GM19468 (cell line): ENCODE measurements around the gene CDK5RAP3.
A peak's percentile ranks its signal among the peaks of the same experiment; 100 is the strongest.
"Not testable (repeated sequence)": the region's sequence is repeated elsewhere in the genome, so short reads cannot be mapped to it uniquely, and the experiment has no call there.

Experiments used
- ATAC-seq: cut with Tn5 transposase; IDR thresholded peaks from one replicate; pipeline ENCODE4 v1.9.1; 2021; ENCODE audit warnings: mild to moderate bottlenecking, moderate library complexity, moderate number of reproducible peaks; ENCODE audit not compliant: unreplicated experiment; ENCODE audit errors: extremely low read depth

CDK5RAP3 gene, protein sequence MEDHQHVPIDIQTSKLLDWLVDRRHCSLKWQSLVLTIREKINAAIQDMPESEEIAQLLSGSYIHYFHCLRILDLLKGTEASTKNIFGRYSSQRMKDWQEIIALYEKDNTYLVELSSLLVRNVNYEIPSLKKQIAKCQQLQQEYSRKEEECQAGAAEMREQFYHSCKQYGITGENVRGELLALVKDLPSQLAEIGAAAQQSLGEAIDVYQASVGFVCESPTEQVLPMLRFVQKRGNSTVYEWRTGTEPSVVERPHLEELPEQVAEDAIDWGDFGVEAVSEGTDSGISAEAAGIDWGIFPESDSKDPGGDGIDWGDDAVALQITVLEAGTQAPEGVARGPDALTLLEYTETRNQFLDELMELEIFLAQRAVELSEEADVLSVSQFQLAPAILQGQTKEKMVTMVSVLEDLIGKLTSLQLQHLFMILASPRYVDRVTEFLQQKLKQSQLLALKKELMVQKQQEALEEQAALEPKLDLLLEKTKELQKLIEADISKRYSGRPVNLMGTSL

DNA sequence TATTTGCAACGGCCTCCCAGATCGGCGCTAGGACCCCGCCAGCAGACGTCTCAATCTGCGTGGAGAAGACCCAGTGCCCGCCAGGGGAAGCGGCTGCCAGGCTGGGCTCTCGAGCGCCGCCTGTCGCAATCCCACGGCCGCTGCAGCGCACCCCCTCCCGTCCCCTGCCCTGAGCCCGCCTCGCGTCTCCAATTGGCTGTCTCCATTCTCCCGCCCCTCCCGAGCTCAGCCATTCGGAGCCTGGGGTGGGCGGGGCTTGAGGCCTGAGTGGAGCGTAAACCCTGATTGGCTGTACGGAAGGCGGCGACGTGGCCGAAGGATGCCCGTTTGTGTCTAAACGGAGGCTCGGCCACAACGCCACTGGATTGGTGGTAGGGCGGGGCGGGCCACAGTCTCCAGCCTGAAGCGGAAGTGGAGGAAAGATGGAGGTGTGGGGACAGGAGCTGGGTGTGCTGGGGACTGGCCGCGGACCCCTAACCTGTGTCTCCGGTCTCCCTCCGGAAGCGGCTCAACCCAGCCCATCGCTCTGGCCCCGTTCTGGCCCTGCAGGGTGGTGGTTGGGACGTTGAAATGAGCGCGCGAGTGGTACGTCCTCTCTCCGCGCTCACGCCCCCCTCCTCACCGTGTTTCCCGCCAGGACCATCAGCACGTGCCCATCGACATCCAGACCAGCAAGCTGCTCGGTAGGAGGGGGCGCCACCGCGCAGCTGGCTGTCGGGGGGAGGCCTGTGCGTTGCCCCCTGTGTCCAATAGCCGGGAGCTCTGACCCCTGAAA is at the start of gene CDK5RAP3:
CDK5RAP3 (plus strand) TSS at position 389 of the 775 bp plus-strand sequence; CDS start at position 423, 34 bp downstream.
- ATAC-seq = peak; percentile 95

DNA sequence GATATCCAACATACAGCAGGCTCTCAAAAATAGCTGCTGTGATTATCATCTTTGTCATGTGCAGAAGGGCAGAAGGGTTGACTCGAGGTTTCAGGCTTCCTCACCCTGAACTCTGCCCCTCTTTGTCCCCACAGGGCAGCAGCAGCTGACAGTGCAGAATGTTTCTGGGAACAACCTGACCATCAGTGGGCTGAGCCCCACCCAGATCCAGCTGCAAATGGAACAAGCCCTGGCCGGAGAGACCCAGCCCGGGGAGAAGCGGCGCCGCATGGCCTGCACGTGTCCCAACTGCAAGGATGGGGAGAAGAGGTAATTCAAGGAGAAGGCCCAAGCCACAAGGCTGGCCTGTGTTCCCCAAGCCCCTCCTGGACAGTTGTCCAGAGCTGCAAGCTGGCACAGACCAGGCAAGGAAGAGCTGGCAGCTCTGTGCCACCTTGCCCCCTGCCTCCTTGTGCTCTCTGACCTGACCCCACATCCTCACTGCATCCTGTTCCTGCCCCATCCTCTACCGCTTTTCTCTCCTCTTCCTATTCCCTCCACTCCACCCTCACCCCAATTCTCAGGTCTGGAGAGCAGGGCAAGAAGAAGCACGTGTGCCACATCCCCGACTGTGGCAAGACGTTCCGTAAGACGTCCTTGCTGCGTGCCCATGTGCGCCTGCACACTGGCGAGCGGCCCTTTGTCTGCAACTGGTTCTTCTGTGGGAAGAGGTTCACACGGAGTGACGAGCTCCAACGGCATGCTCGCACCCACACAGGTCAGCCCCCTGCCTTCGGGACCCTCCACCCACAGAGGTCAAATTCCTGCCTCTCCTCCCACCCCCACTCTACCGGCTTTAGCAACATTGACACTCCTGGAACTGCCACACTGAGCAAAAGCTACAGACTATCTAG is 45.9 kb upstream of the CDK5RAP3 start:
- no peak for ATAC-seq

DNA sequence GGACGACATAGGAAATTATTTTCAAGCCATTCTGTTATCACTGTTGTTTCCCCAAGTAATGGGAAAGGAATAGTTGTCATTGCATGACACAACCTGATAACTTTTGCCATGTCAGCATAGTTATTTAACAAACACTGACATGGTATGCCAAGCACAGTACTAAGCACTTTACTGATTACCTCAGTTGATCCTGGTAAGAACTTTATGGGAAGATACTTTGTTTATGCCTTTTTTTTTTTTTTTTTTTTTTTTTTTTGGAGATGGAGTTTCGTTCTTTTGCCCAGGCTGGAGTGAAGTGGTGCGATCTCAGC is 45.3 kb upstream of the CDK5RAP3 start:
- ATAC-seq = no peak

DNA sequence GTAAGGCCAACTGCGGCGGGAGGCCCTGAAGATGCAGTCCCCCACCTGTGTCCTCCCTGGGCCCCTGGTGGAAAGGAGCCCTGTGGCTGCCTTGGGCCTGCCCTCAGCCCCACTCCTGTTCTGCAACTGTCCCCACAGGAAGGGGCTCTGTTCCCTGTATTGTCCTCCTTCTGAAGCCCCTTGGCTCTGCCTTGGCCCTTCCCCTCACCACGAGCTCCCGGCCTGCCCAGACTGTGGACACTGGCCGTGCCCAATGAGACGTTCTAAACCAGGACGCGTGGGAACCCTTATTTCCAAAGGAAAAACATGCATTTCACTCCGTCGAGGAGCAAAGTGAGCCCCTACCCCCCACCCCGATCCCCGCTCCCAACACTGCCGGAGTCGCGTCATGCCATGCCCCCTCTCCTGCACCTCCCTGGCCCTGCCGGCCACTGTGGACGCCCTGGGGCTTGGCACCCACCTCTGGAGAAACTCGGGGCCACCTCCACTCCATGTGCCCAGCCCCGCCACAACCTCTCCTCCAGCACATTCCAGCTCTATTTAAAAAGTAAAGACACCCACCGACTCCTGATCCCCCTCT is 43.0 kb upstream of the CDK5RAP3 start:
- no peak for ATAC-seq

DNA sequence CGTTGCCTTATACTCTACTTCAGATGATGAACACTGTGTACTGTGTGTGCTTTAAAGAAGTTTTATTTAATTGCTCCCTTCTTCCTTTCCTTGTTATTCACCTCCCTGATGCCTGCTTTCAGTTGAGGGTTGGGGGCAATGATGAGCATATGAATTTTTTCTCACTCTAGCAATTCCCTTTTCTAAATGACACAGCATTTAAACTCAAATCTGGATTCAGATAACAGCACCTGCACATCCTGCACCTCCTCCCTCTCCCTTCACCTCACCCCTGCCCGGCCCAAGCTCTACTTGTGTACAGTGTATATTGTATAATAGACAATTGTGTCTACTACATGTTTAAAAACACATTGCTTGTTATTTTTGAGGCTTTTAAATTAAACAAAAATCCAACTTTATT is 42.5 kb upstream of the CDK5RAP3 start:
- no peak for ATAC-seq

DNA sequence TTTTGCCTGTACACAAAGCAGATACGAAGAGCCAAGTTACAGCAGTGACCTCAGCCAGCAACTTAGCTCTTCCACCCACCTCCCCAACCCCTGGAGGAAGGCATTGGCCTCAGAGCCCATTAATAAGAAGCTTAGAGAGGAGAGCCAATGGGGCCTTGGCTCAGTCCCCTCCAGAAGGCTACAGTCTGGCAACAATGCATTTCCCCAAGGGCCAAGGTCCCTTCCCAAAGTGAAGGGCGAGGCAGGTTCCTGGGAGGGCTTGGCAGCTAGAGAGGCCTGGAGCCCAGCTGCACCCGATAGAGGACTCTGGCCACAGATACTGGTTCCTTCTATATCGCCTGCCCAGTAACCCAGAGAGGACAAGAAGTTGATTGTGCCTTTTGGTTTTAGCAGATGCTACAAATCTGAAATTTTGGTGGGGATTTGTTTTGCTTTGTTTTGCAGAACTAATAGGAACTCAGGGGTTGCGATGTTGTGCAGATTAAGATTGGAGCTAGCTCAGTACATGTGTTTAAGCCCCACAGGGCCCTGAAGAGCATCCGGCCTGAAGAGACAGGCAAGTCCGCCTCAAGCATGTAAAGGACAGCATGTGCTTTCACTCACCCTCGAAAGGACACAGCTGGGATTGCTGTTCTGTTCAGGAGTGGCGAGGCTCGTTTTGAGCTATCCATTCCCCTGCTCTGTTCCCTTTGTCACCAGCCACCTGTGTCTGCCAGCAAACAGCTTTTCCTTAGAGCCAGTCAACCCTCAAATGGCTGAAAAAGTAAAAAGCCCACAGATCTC is 41.5 kb upstream of the CDK5RAP3 start:
- no peak for ATAC-seq

DNA sequence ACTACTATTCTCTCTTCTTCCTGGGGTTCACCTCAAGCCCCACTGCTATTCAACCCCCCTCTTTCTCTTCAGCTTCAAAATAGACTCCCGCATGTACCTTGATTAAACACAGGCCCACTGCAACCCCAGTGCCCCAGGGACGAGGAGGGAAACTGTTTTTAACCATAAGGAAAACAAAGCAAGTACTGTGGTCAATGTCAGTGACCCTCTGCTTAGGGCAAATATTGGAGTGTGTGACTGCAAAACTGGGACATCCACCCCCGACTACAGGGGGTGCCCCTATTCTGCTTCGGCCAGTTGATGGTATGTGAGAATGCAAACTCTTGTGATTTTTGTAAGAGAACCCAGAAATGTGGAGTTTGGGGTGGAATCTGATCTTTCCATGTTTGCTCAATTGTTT is 39.1 kb upstream of the CDK5RAP3 start:
- ATAC-seq = no peak

DNA sequence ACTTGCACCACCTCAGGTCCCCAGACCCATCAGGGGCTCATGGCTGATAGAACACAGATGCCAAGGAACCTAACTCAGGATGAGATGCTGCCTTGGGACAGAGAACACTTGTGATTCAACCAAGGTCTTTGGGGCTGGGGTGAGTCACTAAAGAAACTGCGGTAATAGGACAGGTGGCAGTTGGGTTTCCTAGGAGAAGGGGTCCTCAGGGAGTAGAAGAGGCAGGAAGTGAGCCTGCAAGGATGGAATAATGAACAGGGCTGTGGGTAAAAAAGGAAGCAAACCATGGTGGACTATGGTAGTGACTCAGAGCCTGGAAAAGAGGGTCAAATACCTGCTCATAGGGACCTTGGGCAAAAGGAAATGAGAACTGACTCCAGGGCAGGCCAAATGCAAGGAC is 36.1 kb upstream of the CDK5RAP3 start:
- no peak for ATAC-seq

DNA sequence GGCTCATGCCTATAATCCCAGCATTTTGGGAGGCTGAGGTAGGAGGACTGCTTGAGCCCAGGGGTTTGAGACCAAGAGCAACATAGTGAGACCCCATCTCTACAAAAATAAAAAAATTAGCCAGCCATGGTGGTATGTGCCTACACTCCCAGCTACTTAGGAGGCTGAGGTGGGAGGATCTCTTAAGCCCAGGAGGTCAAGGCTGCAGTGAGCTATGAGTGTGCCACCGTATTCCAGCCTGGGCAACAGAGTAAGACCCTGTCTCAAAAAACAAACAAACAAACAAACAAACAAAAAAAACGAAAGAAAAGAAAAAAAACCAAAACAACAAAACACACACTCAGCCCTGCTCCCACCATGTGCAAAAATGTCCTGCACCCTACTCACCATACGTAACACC is 35.4 kb upstream of the CDK5RAP3 start:
- ATAC-seq = not testable (repeated sequence)

DNA sequence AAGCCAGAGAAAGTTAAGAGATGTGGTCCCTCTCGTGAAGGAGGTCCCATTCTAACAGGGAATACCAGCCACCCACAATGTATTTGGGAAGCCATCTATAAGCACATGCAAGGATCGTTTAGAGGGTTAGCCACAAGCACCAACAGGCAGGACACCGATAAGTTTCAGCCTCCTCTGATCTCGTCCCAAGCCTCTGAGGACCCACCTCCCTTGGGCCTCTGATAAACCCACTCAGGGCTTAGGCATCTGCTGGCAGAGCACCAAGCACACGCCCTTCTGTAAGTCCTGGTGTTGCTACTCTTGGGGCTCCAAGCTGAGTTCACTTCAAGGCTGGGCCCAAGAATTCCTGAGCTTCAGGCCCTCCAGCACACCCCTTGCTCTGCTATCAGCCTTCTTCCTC is 35.0 kb upstream of the CDK5RAP3 start:
- ATAC-seq = no peak

DNA sequence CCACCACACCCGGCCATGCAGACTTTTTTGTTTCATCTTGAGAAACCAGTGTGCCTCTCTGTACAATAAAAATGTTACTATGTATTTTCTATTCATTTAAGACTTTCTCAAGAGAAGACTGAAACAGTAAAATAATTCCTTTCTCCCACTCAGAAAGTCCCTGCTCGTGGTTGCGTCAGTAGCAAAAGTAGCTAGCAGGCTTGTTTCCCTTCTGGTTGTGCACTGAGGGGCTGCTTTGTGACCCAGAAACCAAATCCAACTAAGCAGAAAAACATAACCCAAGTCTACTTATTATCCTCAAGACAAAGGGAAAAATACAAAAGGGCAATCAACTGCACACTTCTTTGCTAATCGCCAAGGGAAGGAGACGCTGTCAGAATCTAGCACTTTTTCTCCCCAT is 33.0 kb upstream of the CDK5RAP3 start:
- no peak for ATAC-seq

DNA sequence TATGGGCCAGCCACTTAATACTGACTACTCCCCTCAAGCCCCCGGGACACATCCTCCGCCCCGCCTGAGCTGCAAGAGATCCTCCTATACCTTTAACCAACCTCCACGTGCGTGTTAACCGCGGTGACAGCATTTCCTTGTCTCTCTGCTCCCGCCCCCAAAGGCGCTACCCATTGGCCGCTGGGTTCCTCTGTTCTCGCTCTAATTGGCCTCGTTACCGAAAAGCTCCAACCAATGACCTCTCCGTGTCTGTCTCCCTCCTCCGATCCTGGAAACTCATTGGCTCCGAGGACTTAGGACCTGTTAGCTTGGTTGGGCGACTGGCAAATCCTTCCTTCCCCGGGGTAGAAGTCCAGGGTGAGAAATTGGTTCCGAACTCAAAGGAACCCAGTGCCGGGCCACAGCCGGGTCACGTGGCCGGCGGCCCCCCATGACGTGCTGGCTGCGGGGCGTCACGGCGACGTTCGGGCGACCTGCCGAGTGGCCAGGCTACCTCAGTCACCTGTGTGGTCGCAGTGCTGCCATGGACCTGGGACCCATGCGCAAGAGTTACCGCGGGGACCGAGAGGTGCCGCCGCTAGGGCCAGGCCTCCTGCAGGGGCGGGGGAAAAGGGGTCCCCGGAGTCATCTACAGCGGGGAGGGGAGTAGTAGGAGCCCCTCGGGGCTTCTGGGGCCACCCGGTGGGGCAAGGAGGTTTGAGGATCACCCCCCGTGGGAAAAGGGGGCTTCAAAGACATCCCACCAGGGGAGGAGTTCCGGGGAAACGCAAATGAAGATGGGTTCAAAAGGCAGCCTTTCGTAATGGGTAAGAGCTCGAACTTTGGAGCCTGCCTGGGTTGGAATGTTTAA is 29.4 kb upstream of the CDK5RAP3 start, which contains the start of gene PNPO:
PNPO (plus strand) TSS at position 326 of the 850 bp plus-strand sequence; CDS start at position 431, 105 bp downstream.
- peak; percentile 75 for ATAC-seq

DNA sequence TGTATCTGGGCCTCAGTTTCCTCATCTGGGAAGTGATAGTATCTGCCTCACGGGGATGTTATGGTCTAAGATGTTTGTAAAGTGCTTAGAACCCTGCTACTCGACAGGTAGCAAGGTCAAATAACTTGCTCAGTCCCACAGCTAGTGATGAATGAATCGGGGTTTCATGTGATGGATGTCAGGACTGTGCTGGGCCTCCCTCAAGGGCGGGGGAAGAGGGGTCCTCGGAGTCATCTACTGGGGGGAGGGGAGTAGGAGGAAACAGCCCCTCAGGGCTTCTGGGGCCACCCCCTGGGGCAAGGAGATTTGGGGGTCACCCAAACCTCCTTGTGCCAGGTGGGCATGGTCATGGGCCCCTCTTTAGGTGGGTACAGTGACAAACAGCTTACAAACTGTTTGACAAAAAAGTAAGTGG is 28.8 kb upstream of the CDK5RAP3 start:
- ATAC-seq = no peak

DNA sequence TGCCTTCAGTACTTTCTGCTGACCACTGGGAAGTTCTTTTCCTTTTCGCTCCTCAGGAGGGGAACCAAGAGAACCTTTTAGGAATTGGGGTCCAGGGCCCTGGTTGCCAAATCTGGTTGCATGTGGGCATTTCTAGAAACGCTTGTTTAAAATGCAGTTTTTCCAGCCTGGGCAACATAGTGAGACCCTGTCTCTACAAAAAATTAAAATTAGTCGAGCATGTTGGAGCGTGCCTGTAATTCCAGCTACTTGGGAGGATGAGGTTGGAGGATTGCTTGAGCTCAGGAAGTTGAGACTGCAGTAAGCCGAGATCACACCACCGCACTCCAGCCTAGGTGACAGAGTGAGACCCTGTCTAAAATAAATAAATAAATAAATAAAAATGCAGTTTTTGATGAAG is 28.3 kb upstream of the CDK5RAP3 start:
- ATAC-seq = no peak

DNA sequence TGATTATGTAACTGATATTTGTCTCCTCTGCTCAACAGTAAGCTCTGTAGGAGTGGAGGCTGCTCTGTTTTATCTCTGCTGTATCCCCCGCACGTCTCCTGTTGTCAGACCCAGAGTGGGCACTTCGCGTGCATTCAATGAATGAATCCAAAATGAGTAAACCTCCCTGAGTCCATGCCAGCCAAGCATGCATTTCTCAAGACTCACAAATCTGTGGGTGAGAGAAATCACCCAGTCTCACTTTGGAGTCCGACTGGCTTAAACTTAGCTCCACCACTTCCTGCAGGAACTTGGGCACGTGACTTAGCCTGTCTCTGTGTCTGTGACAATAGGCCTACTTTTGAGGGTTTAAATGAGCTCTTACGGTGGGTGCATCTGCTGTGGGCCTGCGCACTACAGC is 25.8 kb upstream of the CDK5RAP3 start:
- no peak for ATAC-seq

DNA sequence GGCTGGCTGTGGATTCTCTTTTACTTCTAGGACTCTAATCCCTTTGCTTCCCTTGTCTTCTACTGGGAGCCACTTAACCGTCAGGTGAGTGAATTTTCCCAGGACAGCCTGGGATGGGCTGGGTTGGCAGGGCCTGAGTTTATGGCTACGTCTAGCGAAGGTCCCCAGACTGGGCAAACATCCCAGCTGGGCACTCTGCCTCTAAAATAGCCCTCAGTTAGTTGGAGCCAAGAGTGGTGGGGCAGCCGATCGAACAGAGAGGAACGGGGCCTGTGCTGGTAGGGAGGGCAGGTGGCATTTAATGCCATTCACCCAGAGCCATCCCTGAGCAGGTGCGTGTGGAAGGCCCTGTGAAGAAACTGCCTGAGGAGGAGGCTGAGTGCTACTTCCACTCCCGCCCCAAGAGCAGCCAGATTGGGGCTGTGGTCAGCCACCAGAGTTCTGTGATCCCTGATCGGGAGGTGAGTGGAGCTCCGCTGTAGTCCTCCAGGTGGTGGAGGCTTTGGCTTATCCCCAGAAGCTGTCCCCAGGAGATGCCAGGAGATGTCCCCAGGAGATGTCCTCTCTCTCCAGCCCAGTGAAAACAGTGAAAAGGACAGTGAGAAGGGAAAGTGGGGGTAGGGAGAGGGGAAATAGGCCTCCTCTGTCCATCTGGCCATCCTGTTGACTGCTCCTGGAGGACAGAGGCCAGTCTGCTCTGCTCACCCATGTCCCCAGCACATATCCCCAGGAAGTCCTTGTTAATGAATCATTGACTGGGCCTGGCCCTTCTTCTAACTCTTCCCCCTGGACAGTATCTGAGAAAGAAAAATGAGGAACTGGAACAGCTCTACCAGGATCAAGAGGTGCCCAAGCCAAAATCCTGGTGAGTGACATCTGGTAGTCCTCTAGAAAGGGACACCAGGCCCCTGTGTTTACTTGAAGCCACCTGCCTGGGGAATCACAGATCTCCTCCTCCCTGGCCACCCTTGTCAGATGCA is 25.1 kb upstream of the CDK5RAP3 start:
- no peak for ATAC-seq

DNA sequence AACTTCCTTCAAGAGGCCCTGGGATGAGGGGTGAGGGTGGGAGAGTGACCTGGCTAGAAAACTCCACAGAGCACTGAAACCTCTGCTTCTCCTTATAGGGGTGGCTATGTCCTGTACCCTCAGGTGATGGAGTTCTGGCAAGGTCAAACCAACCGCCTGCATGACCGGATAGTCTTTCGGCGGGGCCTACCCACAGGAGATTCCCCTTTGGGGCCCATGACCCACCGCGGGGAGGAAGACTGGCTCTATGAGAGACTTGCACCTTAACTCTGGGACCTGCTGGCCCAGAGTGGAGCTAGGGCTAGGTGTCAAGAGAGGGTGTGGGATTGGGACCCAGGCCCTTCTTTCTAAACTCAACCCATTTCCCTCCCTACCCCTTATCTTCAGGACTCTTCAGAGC is 24.4 kb upstream of the CDK5RAP3 start:
- ATAC-seq = no peak
